HG02852 (cell line): ENCODE measurements around the gene EP400.
"Not testable (repeated sequence)": the region's sequence is repeated elsewhere in the genome, so short reads cannot be mapped to it uniquely, and the experiment has no call there.

Experiments used
- ATAC-seq: cut with Tn5 transposase; IDR thresholded peaks from one replicate; pipeline ENCODE4 v1.9.1; 2021; ENCODE audit warnings: mild to moderate bottlenecking, moderate library complexity; ENCODE audit not compliant: unreplicated experiment

EP400 gene

GRCh38 chr12:131948166-131948712 lies 1.5 kb upstream of the EP400 start:
- no peak for ATAC-seq

- ATAC-seq: not testable (repeated sequence)
Observed at GRCh38 chr12:131948713-131949430, 870 bp upstream of the EP400 start.

GRCh38 chr12:131950182-131950913 lies 606 bp downstream of the EP400 start:
- ATAC-seq: peak; percentile 33

- ATAC-seq: not testable (repeated sequence)
Observed at GRCh38 chr12:131953810-131954209, 4.1 kb downstream of the EP400 start.

GRCh38 chr12:131954460-131954859 lies 4.7 kb downstream of the EP400 start:
- not testable (repeated sequence) for ATAC-seq

- ATAC-seq: no peak
Observed at GRCh38 chr12:131959116-131959515, 9.4 kb downstream of the EP400 start.

- no peak for ATAC-seq
Observed at GRCh38 chr12:131959641-131960589, 10.2 kb downstream of the EP400 start.

GRCh38 chr12:131960590-131961325 lies 11.0 kb downstream of the EP400 start:
- not testable (repeated sequence) for ATAC-seq

GRCh38 chr12:131961328-131961727 lies 11.6 kb downstream of the EP400 start:
- ATAC-seq: not testable (repeated sequence)

GRCh38 chr12:131962069-131962468 lies 12.3 kb downstream of the EP400 start:
- ATAC-seq: no peak

GRCh38 chr12:131963381-131963780 lies 13.6 kb downstream of the EP400 start:
- ATAC-seq: no peak

GRCh38 chr12:131965073-131965472 lies 15.3 kb downstream of the EP400 start:
- ATAC-seq: no peak

GRCh38 chr12:131971226-131971625 lies 21.5 kb downstream of the EP400 start:
- ATAC-seq: no peak

- no peak for ATAC-seq
Observed at GRCh38 chr12:131975228-131975627, 25.5 kb downstream of the EP400 start.

- ATAC-seq: no peak
Observed at GRCh38 chr12:131979606-131980005, 29.9 kb downstream of the EP400 start.

- ATAC-seq: no peak
Observed at GRCh38 chr12:131980263-131980662, 30.5 kb downstream of the EP400 start.

- ATAC-seq: no peak
Observed at GRCh38 chr12:131981388-131981787, 31.6 kb downstream of the EP400 start.

- ATAC-seq: no peak
Observed at GRCh38 chr12:131982041-131982440, 32.3 kb downstream of the EP400 start.

GRCh38 chr12:131983026-131983425 lies 33.3 kb downstream of the EP400 start:
- ATAC-seq: no peak

GRCh38 chr12:131983554-131983953 lies 33.8 kb downstream of the EP400 start:
- no peak for ATAC-seq
